Activated naive CD8-positive, alpha-beta T cell (primary cell): Measurements from ENCODE around the gene ATP9B.
A peak's percentile ranks its signal among the peaks of the same experiment; 100 is the strongest.

Source experiments
- H3K27ac Mint-ChIP-seq: one replicate; pipeline ENCODE4 v1.8.0; 2021; ENCODE audit warnings: mixed read lengths
- H3K27me3 Mint-ChIP-seq: one replicate; pipeline ENCODE4 v1.8.0; 2021; ENCODE audit warnings: mixed read lengths
- H3K36me3 Mint-ChIP-seq: one replicate; pipeline ENCODE4 v1.8.0; 2021; ENCODE audit warnings: mixed read lengths
- H3K4me1 Mint-ChIP-seq: one replicate; pipeline ENCODE4 v1.8.0; 2021; ENCODE audit warnings: low read depth, mixed read lengths
- H3K4me3 Mint-ChIP-seq: one replicate; pipeline ENCODE4 v1.8.0; 2021; ENCODE audit warnings: mild to moderate bottlenecking, mixed read lengths
- H3K9me3 Mint-ChIP-seq: one replicate; pipeline ENCODE4 v1.8.0; 2021; ENCODE audit warnings: low read depth, mixed read lengths

ATP9B gene, protein sequence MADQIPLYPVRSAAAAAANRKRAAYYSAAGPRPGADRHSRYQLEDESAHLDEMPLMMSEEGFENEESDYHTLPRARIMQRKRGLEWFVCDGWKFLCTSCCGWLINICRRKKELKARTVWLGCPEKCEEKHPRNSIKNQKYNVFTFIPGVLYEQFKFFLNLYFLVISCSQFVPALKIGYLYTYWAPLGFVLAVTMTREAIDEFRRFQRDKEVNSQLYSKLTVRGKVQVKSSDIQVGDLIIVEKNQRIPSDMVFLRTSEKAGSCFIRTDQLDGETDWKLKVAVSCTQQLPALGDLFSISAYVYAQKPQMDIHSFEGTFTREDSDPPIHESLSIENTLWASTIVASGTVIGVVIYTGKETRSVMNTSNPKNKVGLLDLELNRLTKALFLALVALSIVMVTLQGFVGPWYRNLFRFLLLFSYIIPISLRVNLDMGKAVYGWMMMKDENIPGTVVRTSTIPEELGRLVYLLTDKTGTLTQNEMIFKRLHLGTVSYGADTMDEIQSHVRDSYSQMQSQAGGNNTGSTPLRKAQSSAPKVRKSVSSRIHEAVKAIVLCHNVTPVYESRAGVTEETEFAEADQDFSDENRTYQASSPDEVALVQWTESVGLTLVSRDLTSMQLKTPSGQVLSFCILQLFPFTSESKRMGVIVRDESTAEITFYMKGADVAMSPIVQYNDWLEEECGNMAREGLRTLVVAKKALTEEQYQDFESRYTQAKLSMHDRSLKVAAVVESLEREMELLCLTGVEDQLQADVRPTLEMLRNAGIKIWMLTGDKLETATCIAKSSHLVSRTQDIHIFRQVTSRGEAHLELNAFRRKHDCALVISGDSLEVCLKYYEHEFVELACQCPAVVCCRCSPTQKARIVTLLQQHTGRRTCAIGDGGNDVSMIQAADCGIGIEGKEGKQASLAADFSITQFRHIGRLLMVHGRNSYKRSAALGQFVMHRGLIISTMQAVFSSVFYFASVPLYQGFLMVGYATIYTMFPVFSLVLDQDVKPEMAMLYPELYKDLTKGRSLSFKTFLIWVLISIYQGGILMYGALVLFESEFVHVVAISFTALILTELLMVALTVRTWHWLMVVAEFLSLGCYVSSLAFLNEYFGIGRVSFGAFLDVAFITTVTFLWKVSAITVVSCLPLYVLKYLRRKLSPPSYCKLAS

DNA sequence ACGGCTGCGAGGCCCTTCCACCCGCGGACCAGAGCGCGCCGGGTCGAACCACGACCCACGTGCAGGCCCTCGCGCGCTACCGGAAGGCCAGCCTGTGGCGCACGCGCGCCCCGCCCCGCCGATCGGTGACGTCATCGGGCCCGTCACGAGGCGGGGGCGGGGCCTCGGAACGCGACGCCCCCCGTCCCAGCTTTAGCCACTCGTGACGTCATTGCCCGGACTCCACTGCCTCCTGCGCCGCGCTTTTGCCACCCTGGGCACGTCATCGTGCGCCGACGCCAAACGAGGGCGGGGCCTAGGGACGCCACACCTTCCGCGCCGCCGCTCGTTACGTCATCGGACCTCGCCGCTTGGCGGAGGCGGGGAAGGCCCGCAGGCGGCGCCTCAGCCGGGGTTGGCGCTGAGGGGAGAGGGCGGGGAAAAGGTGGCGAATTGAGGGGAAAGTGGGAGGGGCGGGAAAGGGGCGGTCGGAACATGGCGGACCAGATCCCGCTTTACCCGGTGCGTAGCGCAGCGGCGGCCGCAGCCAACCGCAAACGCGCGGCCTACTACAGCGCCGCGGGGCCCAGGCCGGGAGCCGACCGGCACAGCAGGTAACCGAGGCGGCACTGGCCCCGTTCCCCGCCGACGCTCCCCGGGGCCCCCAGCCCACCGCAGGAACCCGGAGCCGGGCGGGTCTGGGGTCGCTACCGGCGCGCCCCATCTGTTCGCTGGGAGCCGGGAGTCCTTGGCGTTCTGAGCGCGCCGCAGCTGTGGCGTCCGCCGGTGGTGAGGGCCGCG, at the start of gene ATP9B:
Gene ATP9B (plus strand): TSS at position 458 of the 780 bp plus-strand sequence. CDS start 17 bp downstream, at position 475.
- H3K27me3 Mint-ChIP-seq = peaks cover 3% of the 10 kb centered on the region
- peaks cover 25% of the 10 kb centered on the region for H3K36me3 Mint-ChIP-seq
- H3K4me1 Mint-ChIP-seq = peaks cover 41% of the 10 kb centered on the region
- H3K9me3 Mint-ChIP-seq = no peaks in the 10 kb centered on the region
- H3K27ac Mint-ChIP-seq = peak within 1 kb of the TSS; percentile 99
- H3K4me3 Mint-ChIP-seq = peak within 1 kb of the TSS; percentile 96

DNA sequence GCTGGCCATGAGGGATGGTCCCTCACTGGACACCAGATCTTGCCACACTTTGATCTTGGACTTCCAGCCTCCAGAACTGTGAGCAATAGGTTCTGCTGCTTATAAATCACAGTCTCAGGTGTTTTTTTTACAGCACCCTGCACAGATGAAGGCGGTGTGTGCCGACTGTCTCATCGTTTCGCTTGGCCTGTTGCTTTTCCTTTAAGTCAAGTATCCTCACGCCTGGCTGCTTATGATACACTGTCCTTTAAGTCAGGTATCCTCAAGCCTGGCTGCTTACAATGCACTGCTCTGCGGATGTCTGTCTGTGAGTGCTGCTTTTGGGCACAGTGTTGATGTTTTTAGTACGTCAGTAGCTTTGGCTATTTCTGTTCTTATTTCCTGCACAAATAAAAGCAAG, 49.3 kb upstream of the ATP9B start:
- H3K9me3 Mint-ChIP-seq = no peaks in the 10 kb centered on the region
- peaks cover 10% of the 10 kb centered on the region for H3K27me3 Mint-ChIP-seq
- H3K27ac Mint-ChIP-seq = no peak overlapping the region
- H3K36me3 Mint-ChIP-seq = no peaks in the 10 kb centered on the region
- H3K4me3 Mint-ChIP-seq = no peak overlapping the region
- no peaks in the 10 kb centered on the region for H3K4me1 Mint-ChIP-seq

DNA sequence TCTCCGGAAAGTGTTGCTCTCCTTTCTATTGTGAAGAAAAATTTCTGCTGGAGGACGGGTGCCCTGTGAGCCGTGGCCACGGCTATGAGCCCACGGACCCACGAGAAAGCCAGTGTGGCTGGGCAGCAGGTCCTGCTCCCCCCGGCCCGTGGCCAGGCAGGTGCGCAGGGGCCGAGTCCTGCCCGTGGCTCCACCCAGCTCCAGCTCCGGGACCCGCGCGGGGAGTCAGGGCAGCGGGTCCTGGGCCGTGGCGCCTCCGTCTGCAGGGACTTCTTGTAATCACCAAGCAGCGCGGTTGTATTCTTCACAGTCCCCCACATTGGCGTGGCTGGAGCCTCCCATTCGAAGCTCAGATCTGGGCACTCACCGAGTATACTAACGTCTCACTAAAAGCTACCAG, 46.6 kb upstream of the ATP9B start:
- Mint-ChIP-seq H3K4me1 (no peaks in the 10 kb centered on the region), H3K9me3 (peaks cover 1% of the 10 kb centered on the region)

DNA sequence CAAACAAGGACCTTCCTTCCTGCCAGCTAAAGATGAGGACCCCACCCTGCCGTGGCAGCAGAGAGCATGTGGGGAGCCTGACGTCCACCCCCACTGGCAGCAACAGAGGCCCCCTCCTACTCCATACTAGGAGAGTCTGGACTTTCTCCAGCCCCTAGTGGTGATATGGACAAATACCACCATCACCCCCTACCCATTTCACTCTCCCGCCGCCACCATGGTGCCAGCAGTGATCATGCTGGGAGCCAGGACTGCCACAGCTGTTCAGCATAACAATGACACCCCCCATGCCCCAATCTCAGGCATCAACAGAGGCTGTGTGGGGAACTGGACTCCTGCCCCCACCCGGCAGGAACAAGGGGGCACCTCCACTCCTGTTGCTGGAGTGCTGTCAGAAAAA, 42.7 kb upstream of the ATP9B start:
- H3K27me3 Mint-ChIP-seq = peaks cover 5% of the 10 kb centered on the region
- peaks cover 14% of the 10 kb centered on the region for H3K9me3 Mint-ChIP-seq
- H3K4me1 Mint-ChIP-seq = no peaks in the 10 kb centered on the region
- no peak overlapping the region for H3K4me3 Mint-ChIP-seq
- no peak overlapping the region for H3K27ac Mint-ChIP-seq
- H3K36me3 Mint-ChIP-seq = no peaks in the 10 kb centered on the region

More for the DNA sequence above, 46.6 kb upstream of the ATP9B start:
- Mint-ChIP-seq H3K4me3 (no peak overlapping the region), H3K36me3 (no peaks in the 10 kb centered on the region), H3K27ac (no peak overlapping the region), H3K27me3 (peaks cover 12% of the 10 kb centered on the region)

DNA sequence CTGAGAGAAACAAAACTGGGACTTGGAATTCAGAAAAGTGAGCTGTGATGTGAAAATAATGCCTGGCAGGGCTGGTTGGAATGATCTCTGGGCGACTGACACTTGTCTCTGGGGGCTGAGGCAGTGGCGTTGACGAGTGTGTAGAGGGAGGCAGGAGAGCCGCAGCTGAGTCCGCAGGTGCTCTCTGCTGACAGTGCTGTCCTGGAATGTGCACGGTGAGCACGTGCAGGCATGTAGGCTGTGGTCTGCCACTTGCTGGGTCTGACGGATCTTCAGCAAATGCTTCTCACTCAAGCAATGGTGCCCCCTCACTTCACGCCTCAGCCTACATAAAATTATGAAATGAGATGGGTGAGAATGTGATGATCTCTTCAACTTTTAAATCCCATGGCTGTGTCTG, 38.5 kb upstream of the ATP9B start:
- Mint-ChIP-seq H3K27ac (no peak overlapping the region), H3K9me3 (peaks cover 14% of the 10 kb centered on the region), H3K4me1 (no peaks in the 10 kb centered on the region), H3K36me3 (no peaks in the 10 kb centered on the region), H3K4me3 (no peak overlapping the region), H3K27me3 (peaks cover 3% of the 10 kb centered on the region)

DNA sequence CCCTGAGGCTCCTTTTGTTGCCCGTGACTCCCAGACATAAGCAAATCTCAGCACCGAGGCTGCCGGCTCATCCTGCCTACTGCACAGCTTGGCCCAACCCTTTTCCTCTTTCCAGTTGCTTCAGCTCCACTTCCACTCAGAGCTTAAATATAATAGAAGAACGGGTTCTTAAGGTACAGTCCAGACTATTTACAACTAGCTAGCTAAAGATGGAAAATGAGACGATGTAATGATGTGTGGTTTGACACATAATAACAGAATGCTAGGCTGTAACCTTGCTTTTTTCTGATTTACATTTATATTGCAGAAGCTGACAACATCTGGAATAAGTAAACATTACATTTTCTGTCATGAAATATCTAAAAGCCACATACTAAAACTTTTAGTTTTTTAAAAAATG, 26.9 kb upstream of the ATP9B start:
- Mint-ChIP-seq H3K9me3 (no peaks in the 10 kb centered on the region), H3K27ac (no peak overlapping the region), H3K36me3 (no peaks in the 10 kb centered on the region), H3K27me3 (no peaks in the 10 kb centered on the region), H3K4me3 (no peak overlapping the region), H3K4me1 (no peaks in the 10 kb centered on the region)

DNA sequence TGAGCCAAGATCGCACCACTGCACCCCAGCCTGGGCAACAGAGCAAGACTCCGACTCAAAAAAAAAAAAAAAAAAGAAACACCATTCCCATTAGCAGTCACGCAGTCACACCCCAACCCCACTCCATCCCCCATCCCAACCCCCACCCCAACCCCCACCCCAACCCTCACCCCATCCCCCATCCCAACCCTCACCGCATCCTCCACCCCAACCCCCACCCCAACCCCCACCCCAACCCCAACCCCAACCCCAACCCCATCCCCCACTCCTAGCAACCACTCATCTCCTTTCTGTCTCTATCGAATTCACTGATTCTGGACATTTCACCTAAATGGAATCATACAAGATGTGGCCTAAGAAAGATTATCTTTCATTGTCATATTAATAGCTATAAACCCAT, 25.9 kb upstream of the ATP9B start:
- Mint-ChIP-seq H3K9me3 (no peaks in the 10 kb centered on the region), H3K27me3 (no peaks in the 10 kb centered on the region), H3K27ac (no peak overlapping the region), H3K4me3 (no peak overlapping the region), H3K36me3 (no peaks in the 10 kb centered on the region), H3K4me1 (no peaks in the 10 kb centered on the region)

DNA sequence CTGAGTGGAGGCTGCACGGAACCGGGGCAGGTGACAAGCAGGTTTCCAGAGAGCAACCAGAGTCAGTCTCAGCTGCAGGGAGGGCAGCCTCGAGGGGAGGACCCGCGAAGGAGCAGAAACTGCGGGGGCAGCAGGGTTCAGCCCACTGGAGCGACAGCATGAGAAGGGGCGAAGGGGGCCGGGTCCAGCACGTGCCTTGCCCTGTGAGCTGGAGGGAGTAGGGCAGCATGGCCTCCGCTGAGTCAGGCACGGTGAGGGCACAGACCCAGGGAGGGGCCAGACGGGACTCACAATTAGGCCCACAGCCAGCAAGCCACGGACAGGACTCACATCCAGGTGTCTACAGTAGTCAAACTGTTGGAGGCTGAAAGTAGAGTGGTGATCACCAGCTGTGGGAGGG, 22.7 kb upstream of the ATP9B start:
- Mint-ChIP-seq H3K9me3 (no peaks in the 10 kb centered on the region), H3K27me3 (no peaks in the 10 kb centered on the region), H3K27ac (no peak overlapping the region), H3K4me1 (no peaks in the 10 kb centered on the region), H3K4me3 (no peak overlapping the region), H3K36me3 (no peaks in the 10 kb centered on the region)

DNA sequence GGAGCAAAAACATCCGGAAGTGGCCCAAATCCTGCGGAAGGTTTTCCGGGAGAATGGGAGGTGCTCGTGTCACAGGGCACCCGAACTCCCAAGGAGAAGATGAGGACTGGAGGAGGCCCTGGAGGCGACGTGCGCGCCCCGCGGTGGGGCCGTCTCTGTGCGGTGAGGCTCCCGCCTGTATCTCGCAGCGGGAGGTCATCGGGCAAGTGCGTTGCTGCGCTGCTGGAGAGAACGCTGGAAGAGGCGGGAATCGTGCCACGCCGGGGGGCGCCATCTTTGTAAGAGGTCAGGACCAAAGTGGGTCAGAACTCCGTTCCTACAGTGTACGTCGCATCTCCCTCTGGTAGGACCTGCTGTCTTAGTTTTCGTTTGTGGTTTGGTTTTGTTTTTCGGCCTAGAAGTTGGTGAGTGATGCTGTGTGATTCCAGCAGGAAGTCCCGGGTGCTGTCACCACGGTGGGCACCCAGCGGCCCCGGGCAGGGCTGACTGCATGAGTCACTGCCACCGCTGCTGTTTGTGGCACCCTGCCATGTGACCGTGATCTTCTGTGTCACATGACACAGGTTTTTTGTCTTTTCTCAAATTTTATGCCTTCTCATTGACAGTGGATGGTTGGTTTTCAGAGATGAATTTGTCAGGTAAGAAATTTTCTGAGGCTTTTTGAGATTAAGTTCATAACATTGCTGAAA, 21.5 kb upstream of the ATP9B start:
- Mint-ChIP-seq H3K27ac (no peak overlapping the region), H3K27me3 (no peaks in the 10 kb centered on the region)

DNA sequence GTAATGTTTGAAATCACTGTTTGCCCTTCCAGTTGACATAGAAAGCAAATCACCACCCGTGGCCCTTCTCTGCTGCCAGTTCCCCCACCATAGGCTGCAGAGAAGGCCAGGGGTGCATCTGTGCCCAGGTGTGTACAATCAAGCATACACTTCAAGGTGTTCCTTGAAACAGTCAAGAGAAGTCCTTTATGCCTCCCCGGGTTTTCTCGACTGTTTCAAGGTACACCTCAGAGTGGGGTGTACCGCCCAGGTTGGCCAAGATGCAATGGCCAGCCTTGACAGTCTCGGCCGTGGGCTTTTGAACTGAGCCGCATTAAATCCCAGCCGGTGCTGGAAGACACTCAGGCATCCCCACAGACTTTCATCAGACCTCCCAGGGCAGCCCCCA, 21.0 kb upstream of the ATP9B start:
- no peak overlapping the region for H3K27ac Mint-ChIP-seq
- no peaks in the 10 kb centered on the region for H3K36me3 Mint-ChIP-seq
- no peak overlapping the region for H3K4me3 Mint-ChIP-seq
- no peaks in the 10 kb centered on the region for H3K27me3 Mint-ChIP-seq
- H3K4me1 Mint-ChIP-seq = no peaks in the 10 kb centered on the region
- no peaks in the 10 kb centered on the region for H3K9me3 Mint-ChIP-seq

More for the DNA sequence above, 21.5 kb upstream of the ATP9B start:
- Mint-ChIP-seq H3K36me3 (no peaks in the 10 kb centered on the region), H3K4me1 (no peaks in the 10 kb centered on the region), H3K4me3 (no peak overlapping the region), H3K9me3 (no peaks in the 10 kb centered on the region)

DNA sequence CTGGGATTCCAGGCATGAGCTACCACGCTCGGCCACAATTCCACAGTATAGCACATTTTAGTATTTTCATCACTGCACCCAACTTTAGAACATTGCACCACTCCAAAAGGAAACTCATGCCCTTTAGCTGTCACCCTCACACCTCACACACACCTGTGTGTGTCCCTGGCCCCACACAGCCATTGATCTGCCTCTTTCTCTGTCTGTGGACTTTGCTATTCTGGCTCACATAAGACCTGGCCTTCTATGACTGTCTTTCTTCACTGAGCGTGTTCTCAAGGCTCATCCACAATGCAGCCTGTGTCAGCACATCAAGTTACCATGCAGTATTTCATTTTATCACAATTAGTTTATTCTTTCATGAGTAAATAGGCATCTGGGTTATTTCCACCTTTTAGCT, 19.7 kb upstream of the ATP9B start:
- no peak overlapping the region for H3K4me3 Mint-ChIP-seq
- H3K36me3 Mint-ChIP-seq = no peaks in the 10 kb centered on the region
- H3K9me3 Mint-ChIP-seq = no peaks in the 10 kb centered on the region
- H3K27ac Mint-ChIP-seq = no peak overlapping the region
- no peaks in the 10 kb centered on the region for H3K4me1 Mint-ChIP-seq
- H3K27me3 Mint-ChIP-seq = no peaks in the 10 kb centered on the region

DNA sequence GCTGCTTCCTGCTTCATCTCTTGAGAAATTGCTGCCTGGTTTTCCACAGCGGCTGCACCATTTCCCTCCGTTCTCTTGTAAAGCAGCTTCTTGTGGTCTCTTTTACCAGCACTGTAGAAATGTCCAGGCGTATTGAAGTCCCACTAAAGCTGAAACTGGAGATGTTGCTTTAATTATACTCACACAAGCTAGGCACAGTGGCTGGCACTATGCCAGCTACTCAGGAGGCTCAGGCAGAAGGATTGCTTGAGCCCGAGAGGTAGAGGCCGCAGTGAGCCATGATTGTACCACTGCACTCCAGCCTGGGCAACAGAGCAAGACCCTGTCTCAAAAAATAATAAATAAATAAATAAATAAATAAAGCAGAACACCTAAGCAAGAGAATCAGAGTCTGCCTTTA, 19.2 kb upstream of the ATP9B start:
- Mint-ChIP-seq H3K9me3 (no peaks in the 10 kb centered on the region), H3K4me1 (no peaks in the 10 kb centered on the region), H3K4me3 (no peak overlapping the region), H3K36me3 (no peaks in the 10 kb centered on the region), H3K27ac (no peak overlapping the region), H3K27me3 (no peaks in the 10 kb centered on the region)

DNA sequence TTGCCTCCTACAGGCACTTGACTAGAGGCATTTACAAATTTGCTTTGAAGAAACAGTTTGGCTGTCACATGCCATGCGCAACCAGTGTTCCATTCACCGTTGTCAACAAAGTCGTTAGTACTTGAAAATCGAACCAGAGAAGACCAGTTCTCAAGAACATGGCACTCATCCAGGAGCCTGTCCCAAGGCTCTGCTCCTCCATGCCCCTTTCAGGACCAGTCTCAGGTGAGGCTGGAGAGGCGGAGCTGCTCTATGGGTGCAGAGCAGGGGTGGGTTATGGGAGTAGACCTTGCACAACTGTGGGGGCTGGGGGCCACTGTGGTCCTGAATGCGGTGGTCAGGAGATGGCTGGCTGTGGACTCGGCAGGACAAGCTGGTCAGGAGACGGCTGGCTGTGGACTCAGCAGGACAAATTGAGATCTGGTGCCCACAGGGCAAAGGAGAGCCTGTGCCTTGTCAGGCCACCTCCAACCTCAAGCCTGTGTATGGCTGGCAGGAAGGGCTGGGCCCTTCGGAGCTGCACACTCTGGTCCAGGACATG, 12.3 kb upstream of the ATP9B start:
- H3K4me3 Mint-ChIP-seq = no peak overlapping the region
- H3K27me3 Mint-ChIP-seq = peaks cover 4% of the 10 kb centered on the region
- no peaks in the 10 kb centered on the region for H3K4me1 Mint-ChIP-seq
- H3K36me3 Mint-ChIP-seq = no peaks in the 10 kb centered on the region
- no peak overlapping the region for H3K27ac Mint-ChIP-seq
- H3K9me3 Mint-ChIP-seq = no peaks in the 10 kb centered on the region

DNA sequence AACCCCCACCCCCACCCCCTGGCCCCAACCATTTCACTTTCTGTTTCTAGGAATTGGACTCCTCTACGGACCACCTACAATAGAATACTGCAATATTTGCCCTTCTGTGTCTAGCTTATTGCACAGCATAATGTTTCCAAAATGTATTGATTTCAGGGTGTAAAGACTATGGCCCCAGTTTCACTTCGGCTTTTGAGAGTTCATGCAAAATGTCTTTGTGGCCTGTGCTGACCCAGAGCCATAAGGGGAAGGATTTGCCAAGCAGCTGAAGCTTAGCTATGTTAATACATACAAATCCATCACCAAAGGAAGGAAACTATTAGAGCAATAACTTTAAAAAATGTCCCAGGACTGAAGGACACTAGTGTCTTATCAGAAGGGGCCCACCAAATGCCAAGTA, 11.2 kb upstream of the ATP9B start:
- Mint-ChIP-seq H3K36me3 (no peaks in the 10 kb centered on the region), H3K4me3 (no peak overlapping the region), H3K9me3 (no peaks in the 10 kb centered on the region), H3K27ac (no peak overlapping the region), H3K4me1 (no peaks in the 10 kb centered on the region), H3K27me3 (peaks cover 4% of the 10 kb centered on the region)
